ENCODE data around the gene CGN.

Gene CGN

GRCh38 chr1:151510957-151511635 lies at the start of gene CGN:
Gene CGN (plus strand): TSS chr1:151511387. CDS start chr1:151518520, 7,133 bp downstream.
- Histone ChIP-seq H3K36me3 (ENCODE audit: control insufficient read depth, insufficient read depth, low read length) (no peaks in the 10 kb centered on the region), H3K27ac (ENCODE audit: low read depth, low read length) (peak within 1 kb of the TSS; percentile 50; the same call in 1 of the 2 replicates), H3K9ac (ENCODE audit: low read length) (peak within 1 kb of the TSS; percentile 70), H3K4me1 (ENCODE audit: control insufficient read depth, insufficient read depth, low read length) (peaks cover 43% of the 10 kb centered on the region), H3K9me3 (ENCODE audit: control insufficient read depth, insufficient read depth, low read depth, low read length) (no peaks in the 10 kb centered on the region), H3K27me3 (ENCODE audit: control insufficient read depth, insufficient read depth, low read length) (no peaks in the 10 kb centered on the region), H3K4me3 (ENCODE audit: low read depth, low read length) (peak within 1 kb of the TSS; percentile 70)

- H3K9me3 ChIP-seq (ENCODE audit: control insufficient read depth, insufficient read depth, low read depth, low read length) = no peaks in the 10 kb centered on the region
- H3K27me3 ChIP-seq (ENCODE audit: control insufficient read depth, insufficient read depth, low read length) = no peaks in the 10 kb centered on the region; the same call in 1 of the 2 replicates
- no peak overlapping the region for H3K4me3 ChIP-seq (ENCODE audit: low read depth, low read length)
- H3K9ac ChIP-seq (ENCODE audit: low read length) = no peak overlapping the region
- H3K36me3 ChIP-seq (ENCODE audit: control insufficient read depth, insufficient read depth, low read length) = no peaks in the 10 kb centered on the region
- H3K27ac ChIP-seq (ENCODE audit: low read depth, low read length) = no peak overlapping the region
- peaks cover 12% of the 10 kb centered on the region for H3K4me1 ChIP-seq (ENCODE audit: control insufficient read depth, insufficient read depth, low read length)
Measured at GRCh38 chr1:151461694-151462093, 49.5 kb upstream of the CGN start.

- Histone ChIP-seq H3K4me3 (ENCODE audit: low read depth, low read length) (no peak overlapping the region), H3K27ac (ENCODE audit: low read depth, low read length) (no peak overlapping the region), H3K4me1 (ENCODE audit: control insufficient read depth, insufficient read depth, low read length) (peaks cover under 1% of the 10 kb centered on the region; the same call in 1 of the 2 replicates), H3K9me3 (ENCODE audit: control insufficient read depth, insufficient read depth, low read depth, low read length) (no peaks in the 10 kb centered on the region), H3K36me3 (ENCODE audit: control insufficient read depth, insufficient read depth, low read length) (no peaks in the 10 kb centered on the region), H3K27me3 (ENCODE audit: control insufficient read depth, insufficient read depth, low read length) (no peaks in the 10 kb centered on the region; the same call in 1 of the 2 replicates), H3K9ac (ENCODE audit: low read length) (no peak overlapping the region)
Measured at GRCh38 chr1:151465026-151465425, 46.2 kb upstream of the CGN start.

GRCh38 chr1:151472856-151473731 lies 38.1 kb upstream of the CGN start:
- H3K36me3 ChIP-seq (ENCODE audit: control insufficient read depth, insufficient read depth, low read length) = no peaks in the 10 kb centered on the region
- H3K9me3 ChIP-seq (ENCODE audit: control insufficient read depth, insufficient read depth, low read depth, low read length) = no peaks in the 10 kb centered on the region
- H3K9ac ChIP-seq (ENCODE audit: low read length) = peak overlapping the region; percentile 36
- H3K4me1 ChIP-seq (ENCODE audit: control insufficient read depth, insufficient read depth, low read length) = no peaks in the 10 kb centered on the region
- H3K27me3 ChIP-seq (ENCODE audit: control insufficient read depth, insufficient read depth, low read length) = no peaks in the 10 kb centered on the region
- H3K27ac ChIP-seq (ENCODE audit: low read depth, low read length) = no peak overlapping the region
- peak overlapping the region; percentile 54 for H3K4me3 ChIP-seq (ENCODE audit: low read depth, low read length)

- Histone ChIP-seq H3K27ac (ENCODE audit: low read depth, low read length) (no peak overlapping the region), H3K27me3 (ENCODE audit: control insufficient read depth, insufficient read depth, low read length) (no peaks in the 10 kb centered on the region), H3K36me3 (ENCODE audit: control insufficient read depth, insufficient read depth, low read length) (no peaks in the 10 kb centered on the region), H3K9me3 (ENCODE audit: control insufficient read depth, insufficient read depth, low read depth, low read length) (no peaks in the 10 kb centered on the region), H3K4me3 (ENCODE audit: low read depth, low read length) (no peak overlapping the region), H3K9ac (ENCODE audit: low read length) (no peak overlapping the region), H3K4me1 (ENCODE audit: control insufficient read depth, insufficient read depth, low read length) (no peaks in the 10 kb centered on the region)
Measured at GRCh38 chr1:151474745-151475144, 36.4 kb upstream of the CGN start.

GRCh38 chr1:151475175-151475574 lies 36.0 kb upstream of the CGN start:
- Histone ChIP-seq H3K9ac (ENCODE audit: low read length) (no peak overlapping the region), H3K4me3 (ENCODE audit: low read depth, low read length) (no peak overlapping the region), H3K4me1 (ENCODE audit: control insufficient read depth, insufficient read depth, low read length) (no peaks in the 10 kb centered on the region), H3K27ac (ENCODE audit: low read depth, low read length) (no peak overlapping the region), H3K27me3 (ENCODE audit: control insufficient read depth, insufficient read depth, low read length) (no peaks in the 10 kb centered on the region), H3K36me3 (ENCODE audit: control insufficient read depth, insufficient read depth, low read length) (no peaks in the 10 kb centered on the region), H3K9me3 (ENCODE audit: control insufficient read depth, insufficient read depth, low read depth, low read length) (no peaks in the 10 kb centered on the region)

GRCh38 chr1:151476083-151476482 lies 35.1 kb upstream of the CGN start:
- Histone ChIP-seq H3K27ac (ENCODE audit: low read depth, low read length) (no peak overlapping the region), H3K9me3 (ENCODE audit: control insufficient read depth, insufficient read depth, low read depth, low read length) (no peaks in the 10 kb centered on the region), H3K36me3 (ENCODE audit: control insufficient read depth, insufficient read depth, low read length) (no peaks in the 10 kb centered on the region), H3K4me1 (ENCODE audit: control insufficient read depth, insufficient read depth, low read length) (no peaks in the 10 kb centered on the region), H3K4me3 (ENCODE audit: low read depth, low read length) (no peak overlapping the region), H3K27me3 (ENCODE audit: control insufficient read depth, insufficient read depth, low read length) (no peaks in the 10 kb centered on the region), H3K9ac (ENCODE audit: low read length) (no peak overlapping the region)

- Histone ChIP-seq H3K36me3 (ENCODE audit: control insufficient read depth, insufficient read depth, low read length) (no peaks in the 10 kb centered on the region), H3K27me3 (ENCODE audit: control insufficient read depth, insufficient read depth, low read length) (no peaks in the 10 kb centered on the region), H3K4me1 (ENCODE audit: control insufficient read depth, insufficient read depth, low read length) (no peaks in the 10 kb centered on the region), H3K9me3 (ENCODE audit: control insufficient read depth, insufficient read depth, low read depth, low read length) (peaks cover 1% of the 10 kb centered on the region), H3K4me3 (ENCODE audit: low read depth, low read length) (no peak overlapping the region), H3K9ac (ENCODE audit: low read length) (no peak overlapping the region), H3K27ac (ENCODE audit: low read depth, low read length) (no peak overlapping the region)
Measured at GRCh38 chr1:151477066-151477465, 34.1 kb upstream of the CGN start.

GRCh38 chr1:151478140-151478812 lies 32.9 kb upstream of the CGN start:
- Histone ChIP-seq H3K27ac (ENCODE audit: low read depth, low read length) (no peak overlapping the region), H3K9me3 (ENCODE audit: control insufficient read depth, insufficient read depth, low read depth, low read length) (peaks cover 3% of the 10 kb centered on the region), H3K4me1 (ENCODE audit: control insufficient read depth, insufficient read depth, low read length) (no peaks in the 10 kb centered on the region), H3K36me3 (ENCODE audit: control insufficient read depth, insufficient read depth, low read length) (no peaks in the 10 kb centered on the region), H3K9ac (ENCODE audit: low read length) (no peak overlapping the region), H3K27me3 (ENCODE audit: control insufficient read depth, insufficient read depth, low read length) (no peaks in the 10 kb centered on the region), H3K4me3 (ENCODE audit: low read depth, low read length) (no peak overlapping the region)

GRCh38 chr1:151478923-151479322 lies 32.3 kb upstream of the CGN start:
- Histone ChIP-seq H3K27me3 (ENCODE audit: control insufficient read depth, insufficient read depth, low read length) (no peaks in the 10 kb centered on the region), H3K27ac (ENCODE audit: low read depth, low read length) (no peak overlapping the region), H3K9me3 (ENCODE audit: control insufficient read depth, insufficient read depth, low read depth, low read length) (peaks cover 3% of the 10 kb centered on the region), H3K4me1 (ENCODE audit: control insufficient read depth, insufficient read depth, low read length) (no peaks in the 10 kb centered on the region), H3K36me3 (ENCODE audit: control insufficient read depth, insufficient read depth, low read length) (no peaks in the 10 kb centered on the region), H3K9ac (ENCODE audit: low read length) (no peak overlapping the region), H3K4me3 (ENCODE audit: low read depth, low read length) (no peak overlapping the region)

GRCh38 chr1:151479462-151479861 lies 31.7 kb upstream of the CGN start:
- Histone ChIP-seq H3K27me3 (ENCODE audit: control insufficient read depth, insufficient read depth, low read length) (no peaks in the 10 kb centered on the region), H3K27ac (ENCODE audit: low read depth, low read length) (no peak overlapping the region), H3K4me1 (ENCODE audit: control insufficient read depth, insufficient read depth, low read length) (no peaks in the 10 kb centered on the region), H3K9ac (ENCODE audit: low read length) (no peak overlapping the region), H3K9me3 (ENCODE audit: control insufficient read depth, insufficient read depth, low read depth, low read length) (peaks cover 3% of the 10 kb centered on the region), H3K36me3 (ENCODE audit: control insufficient read depth, insufficient read depth, low read length) (no peaks in the 10 kb centered on the region), H3K4me3 (ENCODE audit: low read depth, low read length) (no peak overlapping the region)

All from HUES6 (cell line).